ENCODE data around the gene CTRB2.

CTRB2 gene

DNA sequence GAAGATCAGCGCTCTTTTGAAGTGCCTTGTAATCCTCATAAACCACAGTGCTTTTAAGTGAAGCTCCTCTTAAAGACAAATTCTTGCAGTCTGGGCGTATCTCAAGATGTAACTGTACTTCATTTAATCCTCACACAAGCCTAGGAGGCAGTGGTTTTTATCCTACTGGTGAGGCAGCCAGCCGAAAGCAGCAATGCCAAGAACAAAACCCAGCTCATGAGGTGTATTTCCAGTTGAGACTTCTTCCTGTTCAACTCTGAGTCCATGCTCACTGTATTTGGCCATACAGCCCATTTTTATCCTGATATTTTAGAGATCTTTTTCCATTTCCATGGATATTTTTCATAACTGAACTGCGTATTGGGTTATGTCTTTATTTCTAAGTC is 13.7 kb downstream of the CTRB2 start:
- H3K27ac ChIP-seq (ENCODE audit: low read depth, low read length, poor library complexity, severe bottlenecking), result no peak overlapping the region
- H3K4me1 ChIP-seq (ENCODE audit: insufficient read depth, low read length, severe bottlenecking), result no peaks in the 10 kb centered on the region
- no peak overlapping the region for H3K4me3 ChIP-seq (ENCODE audit: low read depth, low read length, poor library complexity, severe bottlenecking)
- no peaks in the 10 kb centered on the region for H3F3A ChIP-seq (ENCODE audit: insufficient read depth, low read length)
- H4K20me1 ChIP-seq (ENCODE audit: insufficient read depth, low read length), result no peaks in the 10 kb centered on the region
- peaks cover 8% of the 10 kb centered on the region; the same call in 1 of the 2 replicates for H3K27me3 ChIP-seq (ENCODE audit: insufficient read depth, low read length)
- no peaks in the 10 kb centered on the region for H3K79me2 ChIP-seq (ENCODE audit: insufficient read depth, low read length)
- H2AFZ ChIP-seq (ENCODE audit: low read length), result no peak overlapping the region
- H3K9me2 ChIP-seq (ENCODE audit: low read depth, low read length), result no peaks in the 10 kb centered on the region
- H3K4me2 ChIP-seq (ENCODE audit: low read length), result no peak overlapping the region
- no peak for TF ChIP-seq EZH2 (IDR thresholded peaks at IDR 0.05; ENCODE audit: borderline replicate concordance, low read length)
- TF ChIP-seq, protein P1, sequence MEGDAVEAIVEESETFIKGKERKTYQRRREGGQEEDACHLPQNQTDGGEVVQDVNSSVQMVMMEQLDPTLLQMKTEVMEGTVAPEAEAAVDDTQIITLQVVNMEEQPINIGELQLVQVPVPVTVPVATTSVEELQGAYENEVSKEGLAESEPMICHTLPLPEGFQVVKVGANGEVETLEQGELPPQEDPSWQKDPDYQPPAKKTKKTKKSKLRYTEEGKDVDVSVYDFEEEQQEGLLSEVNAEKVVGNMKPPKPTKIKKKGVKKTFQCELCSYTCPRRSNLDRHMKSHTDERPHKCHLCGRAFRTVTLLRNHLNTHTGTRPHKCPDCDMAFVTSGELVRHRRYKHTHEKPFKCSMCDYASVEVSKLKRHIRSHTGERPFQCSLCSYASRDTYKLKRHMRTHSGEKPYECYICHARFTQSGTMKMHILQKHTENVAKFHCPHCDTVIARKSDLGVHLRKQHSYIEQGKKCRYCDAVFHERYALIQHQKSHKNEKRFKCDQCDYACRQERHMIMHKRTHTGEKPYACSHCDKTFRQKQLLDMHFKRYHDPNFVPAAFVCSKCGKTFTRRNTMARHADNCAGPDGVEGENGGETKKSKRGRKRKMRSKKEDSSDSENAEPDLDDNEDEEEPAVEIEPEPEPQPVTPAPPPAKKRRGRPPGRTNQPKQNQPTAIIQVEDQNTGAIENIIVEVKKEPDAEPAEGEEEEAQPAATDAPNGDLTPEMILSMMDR (IDR thresholded peaks at IDR 0.05; ENCODE audit: low read length), result no peak
- H3K36me3 ChIP-seq (ENCODE audit: insufficient read depth, low read length), result no peaks in the 10 kb centered on the region
- no peaks in the 10 kb centered on the region for H3K9me3 ChIP-seq (ENCODE audit: low read length)
- H3K9ac ChIP-seq (ENCODE audit: low read length), result no peak overlapping the region

DNA sequence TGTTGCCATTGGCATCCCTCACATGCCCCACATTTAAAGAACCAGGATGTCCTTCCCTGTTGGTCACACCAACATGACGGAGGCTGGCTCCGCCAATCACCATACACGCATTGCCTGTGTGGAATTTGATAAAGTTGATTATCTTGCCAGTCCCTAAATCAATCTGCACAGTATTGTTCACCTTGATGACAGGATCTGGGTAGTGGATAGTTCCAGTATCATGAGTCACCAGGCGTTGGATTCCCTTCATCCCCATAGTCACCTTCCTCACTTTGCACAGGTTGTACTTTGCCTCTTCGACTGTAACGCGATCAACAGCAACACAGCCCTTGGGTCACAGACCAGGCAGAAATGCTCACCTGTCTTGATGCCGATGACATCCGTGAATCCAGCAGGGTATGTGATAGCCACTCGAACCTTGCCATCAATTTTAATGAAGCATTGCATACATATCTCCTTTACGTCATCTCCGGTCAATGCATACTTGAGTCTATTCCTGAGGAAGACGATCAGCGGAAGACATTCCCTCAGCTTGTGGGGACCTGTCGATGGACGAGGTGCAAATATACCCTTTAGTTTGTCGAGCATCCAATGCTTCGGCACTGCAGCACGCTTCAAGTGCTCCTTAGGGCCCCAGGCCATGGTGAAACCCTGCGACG is 14.2 kb downstream of the CTRB2 start:
- H3K4me3 ChIP-seq (ENCODE audit: low read depth, low read length, poor library complexity, severe bottlenecking), result no peak overlapping the region
- no peak overlapping the region for H3K4me2 ChIP-seq (ENCODE audit: low read length)

DNA sequence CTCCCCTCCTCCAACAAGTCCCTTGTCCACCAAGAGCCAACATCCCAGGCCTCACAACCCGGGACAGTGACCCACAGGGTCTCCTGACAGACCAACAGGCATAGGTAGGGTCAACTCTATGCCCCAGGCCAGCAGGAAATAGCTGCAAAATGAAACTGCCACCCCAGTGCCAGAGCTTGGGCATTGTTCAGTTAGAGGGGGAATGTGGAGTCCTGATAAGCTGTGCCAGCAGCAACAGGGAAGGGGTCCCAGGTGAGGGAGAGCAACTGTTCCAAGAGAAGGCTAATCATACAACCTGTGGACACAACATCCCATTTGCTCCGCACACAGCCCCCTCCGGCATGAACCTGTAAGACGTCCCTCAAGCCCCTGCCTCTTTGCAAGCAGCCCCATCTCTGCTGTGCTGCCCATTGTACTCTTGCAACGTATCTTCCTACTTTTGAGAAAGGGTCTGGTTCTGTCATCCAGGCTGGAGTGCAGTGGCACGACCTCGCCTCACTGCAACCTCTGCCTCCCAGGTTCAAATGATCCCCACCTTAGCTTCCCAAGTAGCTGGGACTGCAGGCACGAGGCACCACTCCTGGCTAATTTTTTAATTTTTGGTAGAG is 17.2 kb downstream of the CTRB2 start:
- TF ChIP-seq EZH2 (IDR thresholded peaks at IDR 0.05; ENCODE audit: borderline replicate concordance, low read length), result no peak
- TF ChIP-seq, protein P1 (IDR thresholded peaks at IDR 0.05; ENCODE audit: low read length), result no peak
- H3K9ac ChIP-seq (ENCODE audit: low read length), result no peak overlapping the region
- no peak overlapping the region for H3K27ac ChIP-seq (ENCODE audit: low read depth, low read length, poor library complexity, severe bottlenecking)
- H3K9me2 ChIP-seq (ENCODE audit: low read depth, low read length), result no peaks in the 10 kb centered on the region
- H3F3A ChIP-seq (ENCODE audit: insufficient read depth, low read length), result no peaks in the 10 kb centered on the region
- H3K4me1 ChIP-seq (ENCODE audit: insufficient read depth, low read length, severe bottlenecking), result no peaks in the 10 kb centered on the region
- peaks cover 4% of the 10 kb centered on the region; the same call in 1 of the 2 replicates for H3K27me3 ChIP-seq (ENCODE audit: insufficient read depth, low read length)
- no peaks in the 10 kb centered on the region for H3K9me3 ChIP-seq (ENCODE audit: low read length)
- H3K4me2 ChIP-seq (ENCODE audit: low read length), result no peak overlapping the region
- H3K36me3 ChIP-seq (ENCODE audit: insufficient read depth, low read length), result no peaks in the 10 kb centered on the region
- H3K79me2 ChIP-seq (ENCODE audit: insufficient read depth, low read length), result no peaks in the 10 kb centered on the region
- H2AFZ ChIP-seq (ENCODE audit: low read length), result no peak overlapping the region
- no peaks in the 10 kb centered on the region for H4K20me1 ChIP-seq (ENCODE audit: insufficient read depth, low read length)
- no peak overlapping the region for H3K4me3 ChIP-seq (ENCODE audit: low read depth, low read length, poor library complexity, severe bottlenecking)

More for the DNA sequence above, 14.2 kb downstream of the CTRB2 start:
- Histone ChIP-seq H2AFZ (ENCODE audit: low read length) (no peak overlapping the region), H3K27ac (ENCODE audit: low read depth, low read length, poor library complexity, severe bottlenecking) (no peak overlapping the region), H3K9ac (ENCODE audit: low read length) (no peak overlapping the region), H3K4me1 (ENCODE audit: insufficient read depth, low read length, severe bottlenecking) (no peaks in the 10 kb centered on the region), H3F3A (ENCODE audit: insufficient read depth, low read length) (no peaks in the 10 kb centered on the region), H3K79me2 (ENCODE audit: insufficient read depth, low read length) (no peaks in the 10 kb centered on the region), H3K9me3 (ENCODE audit: low read length) (no peaks in the 10 kb centered on the region), H3K27me3 (ENCODE audit: insufficient read depth, low read length) (peaks cover 8% of the 10 kb centered on the region; the same call in 1 of the 2 replicates), H3K9me2 (ENCODE audit: low read depth, low read length) (no peaks in the 10 kb centered on the region), H3K36me3 (ENCODE audit: insufficient read depth, low read length) (no peaks in the 10 kb centered on the region), H4K20me1 (ENCODE audit: insufficient read depth, low read length) (no peaks in the 10 kb centered on the region)
- TF ChIP-seq EZH2 (IDR thresholded peaks at IDR 0.05; ENCODE audit: borderline replicate concordance, low read length), result no peak
- TF ChIP-seq, protein P1 (IDR thresholded peaks at IDR 0.05; ENCODE audit: low read length), result no peak
